HG02678 (cell line): ENCODE results near the gene EVL.

ENCODE experiments used
- ATAC-seq: cut with Tn5 transposase; IDR thresholded peaks from one replicate; pipeline ENCODE4 v1.9.1; 2021; ENCODE audit warnings: mild to moderate bottlenecking, moderate library complexity; ENCODE audit not compliant: unreplicated experiment

Gene EVL

DNA sequence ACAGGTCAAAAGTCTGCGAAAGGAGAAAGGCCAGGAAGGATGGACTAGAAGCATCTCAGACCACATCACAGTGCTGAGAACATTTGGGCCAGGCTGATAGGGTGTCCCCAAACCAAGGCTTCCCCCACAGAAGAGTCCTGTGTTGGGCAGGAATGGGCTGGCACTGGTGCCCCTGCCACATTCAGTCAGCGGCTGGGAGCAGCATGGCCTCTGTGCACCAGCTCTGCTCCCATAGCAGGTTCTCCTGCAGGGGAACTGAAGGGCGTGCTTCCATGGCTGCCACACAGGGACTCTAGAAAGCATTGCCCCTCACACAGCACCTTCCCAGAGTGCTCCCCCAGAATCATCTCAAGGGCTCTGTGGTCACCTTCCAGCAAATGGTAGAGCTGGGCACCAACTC is 17.5 kb downstream of the EVL start:
- ATAC-seq, result no peak

DNA sequence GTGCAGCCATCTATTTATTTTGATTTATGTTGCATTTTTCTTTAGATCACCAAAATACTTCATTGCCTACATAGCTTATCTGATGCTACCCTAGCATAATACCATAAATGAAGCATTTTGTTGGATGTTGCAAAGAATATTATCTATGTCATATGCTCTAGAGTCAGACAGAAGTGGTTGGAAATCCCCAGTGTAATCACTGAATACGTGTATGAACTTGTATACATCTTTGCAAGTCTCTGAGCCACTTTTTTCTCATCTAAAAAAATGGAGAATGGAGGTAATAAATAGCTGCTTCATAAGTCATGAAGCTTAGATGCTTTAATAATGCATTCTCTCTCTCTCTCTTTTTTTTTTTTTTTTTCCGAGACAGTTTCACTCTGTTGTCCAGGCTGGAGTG is 18.5 kb downstream of the EVL start:
- ATAC-seq, result no peak

DNA sequence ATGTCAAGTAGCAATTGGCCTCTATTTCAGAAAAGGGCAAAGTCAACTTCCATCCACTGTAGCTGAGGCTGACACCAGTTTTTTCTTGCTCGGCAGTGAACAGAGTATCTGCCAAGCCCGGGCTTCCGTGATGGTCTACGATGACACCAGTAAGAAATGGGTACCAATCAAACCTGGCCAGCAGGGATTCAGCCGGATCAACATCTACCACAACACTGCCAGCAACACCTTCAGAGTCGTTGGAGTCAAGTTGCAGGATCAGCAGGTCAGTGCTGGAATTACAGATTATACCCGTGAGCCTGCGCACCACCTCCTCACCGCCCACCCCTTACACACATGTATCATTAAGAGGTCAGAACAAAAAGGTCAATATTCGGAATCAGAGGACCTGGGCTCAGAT is 19.4 kb downstream of the EVL start:
- ATAC-seq, result no peak

DNA sequence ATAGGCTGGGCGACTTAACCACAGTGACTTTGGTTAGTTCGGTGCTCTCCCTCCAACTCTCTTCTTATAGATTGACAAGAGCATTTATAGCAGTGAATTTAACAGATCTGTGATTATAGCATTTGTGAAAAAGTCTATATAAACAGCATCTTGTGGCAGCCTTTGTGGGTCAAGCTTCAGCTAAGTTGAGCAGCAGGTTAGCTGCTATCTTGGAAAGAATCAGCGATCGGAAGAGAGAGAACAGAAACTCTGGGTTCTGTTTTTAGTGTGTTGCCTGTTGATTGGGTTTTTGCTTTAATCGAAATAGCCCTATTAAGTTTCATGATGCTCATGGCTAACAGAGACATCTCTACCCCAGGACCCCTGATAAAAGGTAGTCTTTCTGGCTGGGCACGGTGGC is 20.2 kb downstream of the EVL start:
- ATAC-seq, result no peak

DNA sequence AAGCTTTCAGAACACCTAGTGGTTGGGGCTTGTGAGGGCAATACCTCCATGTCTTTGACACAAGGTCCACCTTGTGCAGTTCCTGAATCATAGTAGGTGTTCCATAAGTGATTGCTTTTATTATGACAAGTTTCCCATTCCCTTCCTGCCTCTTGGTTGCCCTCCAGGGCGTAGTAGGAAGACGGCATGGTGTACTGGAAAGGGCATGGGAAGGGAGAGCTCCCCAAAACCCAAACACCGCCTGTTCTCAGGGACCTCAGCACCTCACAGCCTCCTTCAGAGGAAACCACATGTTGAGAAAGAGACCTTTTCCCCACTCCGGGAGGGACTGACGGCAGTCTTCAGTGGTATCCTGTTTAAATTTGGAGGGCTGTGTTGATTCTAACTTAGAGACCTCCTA is 21.1 kb downstream of the EVL start:
- no peak for ATAC-seq

DNA sequence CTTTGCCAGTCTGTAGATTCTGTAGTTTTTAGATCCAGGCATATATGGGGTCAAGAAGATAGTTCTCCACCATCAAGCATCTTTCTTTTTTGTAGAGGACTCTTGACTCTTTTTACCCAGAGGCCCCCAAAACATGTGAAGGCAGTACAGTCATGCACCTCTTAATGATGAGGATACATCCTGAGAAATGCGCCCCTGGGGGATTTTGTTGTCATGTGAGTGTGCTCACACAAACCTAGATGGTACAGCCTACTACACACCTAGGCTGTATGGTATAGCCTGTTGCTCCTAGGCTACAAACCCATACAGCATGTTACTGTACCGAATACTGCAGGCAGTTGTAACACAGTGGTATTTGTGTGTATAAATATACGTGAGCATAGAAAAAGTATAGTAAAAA is 23.0 kb downstream of the EVL start:
- ATAC-seq, result no peak

DNA sequence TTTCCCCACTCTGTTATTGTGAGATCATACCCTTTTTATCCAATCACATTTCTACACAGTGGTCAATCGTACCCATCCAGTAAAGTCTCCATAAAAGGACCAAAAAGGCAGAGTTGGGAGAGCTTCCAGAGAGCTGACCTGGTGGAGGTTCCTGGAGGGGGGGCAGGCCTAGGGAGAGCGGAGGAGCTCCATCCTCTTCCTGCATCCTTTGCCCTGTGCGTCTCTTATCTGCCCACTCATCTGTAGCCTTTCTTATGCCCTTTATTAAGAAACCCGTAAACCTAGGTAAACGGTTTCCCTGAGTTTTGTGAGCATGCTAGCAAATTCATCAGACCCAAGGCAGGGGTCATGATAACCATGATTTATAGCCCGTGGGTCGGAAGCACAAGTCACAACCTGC is 26.2 kb downstream of the EVL start:
- no peak for ATAC-seq

DNA sequence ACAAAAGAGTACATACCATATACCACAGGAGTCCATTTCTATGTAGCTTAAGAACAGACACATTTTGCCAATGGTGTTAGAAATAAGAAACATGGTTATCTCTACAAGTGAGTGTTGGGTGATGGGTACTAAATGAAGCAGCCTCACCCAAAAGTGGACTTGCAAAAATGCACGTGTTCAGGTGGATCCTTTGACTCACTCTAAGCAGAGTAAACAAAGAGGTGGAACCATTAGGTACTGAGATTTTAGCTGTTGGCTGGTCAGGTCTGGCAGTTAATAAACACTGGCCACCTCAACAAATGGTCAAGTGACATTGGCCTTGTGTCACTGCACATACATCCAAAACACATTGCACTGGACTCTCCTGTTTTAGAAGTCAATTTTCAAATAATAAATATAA is 27.6 kb downstream of the EVL start:
- no peak for ATAC-seq

DNA sequence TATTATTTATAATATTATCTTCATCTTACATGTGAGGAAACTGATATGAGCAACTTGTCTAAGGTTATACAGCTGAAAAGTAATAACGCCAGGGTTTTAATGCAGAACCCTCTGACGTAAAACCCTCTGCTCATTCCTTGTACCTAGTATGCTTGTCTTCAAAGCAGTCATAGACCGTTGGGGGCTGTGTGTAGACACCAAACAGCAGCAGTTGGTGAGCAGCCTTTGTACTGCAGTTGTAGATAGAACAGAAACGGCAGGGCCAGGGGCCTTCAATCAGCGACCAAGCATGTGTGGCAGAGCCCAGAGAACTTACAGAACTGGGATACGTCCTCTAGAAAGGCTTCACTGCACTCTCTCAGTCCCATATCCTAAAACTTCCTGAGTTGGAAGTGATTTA is 28.1 kb downstream of the EVL start:
- no peak for ATAC-seq

DNA sequence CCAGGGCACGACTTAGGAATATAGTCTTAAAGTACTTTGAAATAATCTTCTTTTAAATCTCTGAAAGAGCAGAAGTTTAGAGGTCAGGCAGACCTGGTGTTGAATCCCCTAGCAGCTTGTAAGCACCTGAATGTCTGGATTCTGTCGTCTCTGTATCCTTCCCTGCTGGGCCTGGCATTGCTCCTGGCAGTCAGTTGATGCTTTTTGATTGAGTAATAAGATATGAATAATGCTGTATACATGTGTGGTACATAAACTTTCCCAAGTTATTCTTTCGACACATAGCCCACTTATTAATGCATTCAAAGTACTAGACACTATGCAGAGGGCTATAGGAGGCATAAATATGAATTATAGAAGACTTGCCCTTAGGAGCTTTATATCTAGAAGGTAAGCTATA is 31.4 kb downstream of the EVL start:
- ATAC-seq, result no peak

DNA sequence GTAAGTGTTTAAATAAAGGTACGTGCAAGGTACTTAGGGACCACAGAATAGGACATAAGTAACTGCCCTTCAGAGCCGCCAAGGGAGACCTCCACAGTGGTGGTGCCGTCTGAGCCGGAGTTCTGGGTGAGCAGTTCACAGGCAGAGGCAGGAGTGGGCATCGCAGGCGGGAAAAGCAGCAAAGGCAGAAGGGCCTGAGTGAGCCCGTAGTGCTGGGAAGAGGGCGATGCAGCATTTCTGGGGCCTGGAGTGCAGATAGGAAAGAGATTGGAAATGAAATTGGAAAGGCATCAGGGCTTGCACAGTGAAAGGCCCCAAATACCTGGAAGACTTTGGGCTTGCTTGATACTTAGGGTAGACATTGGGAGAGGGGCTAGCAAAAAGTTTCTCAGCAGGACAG is 32.9 kb downstream of the EVL start:
- ATAC-seq, result no peak

DNA sequence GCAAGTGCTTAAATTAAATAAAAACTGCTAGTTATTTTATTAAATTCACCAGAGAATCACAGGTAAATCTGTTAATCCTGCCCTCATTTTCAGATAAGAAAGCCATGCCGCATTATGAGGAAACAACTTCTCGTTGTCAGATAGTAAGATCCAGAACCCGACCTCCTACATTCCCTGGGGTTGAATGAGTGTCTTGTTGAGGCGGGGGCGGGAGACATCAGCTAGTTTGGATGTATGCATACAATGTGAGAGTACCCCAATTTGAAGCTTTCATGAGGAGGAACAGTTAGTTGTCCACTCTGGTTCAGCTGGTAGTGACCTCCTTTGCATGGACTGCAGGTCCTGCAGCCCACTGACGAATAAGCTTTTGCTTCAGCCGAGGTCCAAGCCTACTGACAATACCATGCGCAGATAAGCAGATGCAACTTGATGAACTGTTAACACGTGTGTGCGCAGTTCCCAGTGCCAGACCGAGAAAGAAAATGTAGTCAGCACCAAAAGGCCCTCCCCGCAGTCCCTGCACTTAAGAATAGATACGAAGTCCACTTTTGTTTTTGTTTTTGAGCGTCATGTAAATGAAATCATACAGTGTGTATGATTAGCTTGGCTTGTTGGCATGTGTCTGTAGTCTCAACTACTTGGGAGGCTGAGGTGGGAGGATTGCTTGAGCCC is 34.9 kb downstream of the EVL start:
- no peak for ATAC-seq

DNA sequence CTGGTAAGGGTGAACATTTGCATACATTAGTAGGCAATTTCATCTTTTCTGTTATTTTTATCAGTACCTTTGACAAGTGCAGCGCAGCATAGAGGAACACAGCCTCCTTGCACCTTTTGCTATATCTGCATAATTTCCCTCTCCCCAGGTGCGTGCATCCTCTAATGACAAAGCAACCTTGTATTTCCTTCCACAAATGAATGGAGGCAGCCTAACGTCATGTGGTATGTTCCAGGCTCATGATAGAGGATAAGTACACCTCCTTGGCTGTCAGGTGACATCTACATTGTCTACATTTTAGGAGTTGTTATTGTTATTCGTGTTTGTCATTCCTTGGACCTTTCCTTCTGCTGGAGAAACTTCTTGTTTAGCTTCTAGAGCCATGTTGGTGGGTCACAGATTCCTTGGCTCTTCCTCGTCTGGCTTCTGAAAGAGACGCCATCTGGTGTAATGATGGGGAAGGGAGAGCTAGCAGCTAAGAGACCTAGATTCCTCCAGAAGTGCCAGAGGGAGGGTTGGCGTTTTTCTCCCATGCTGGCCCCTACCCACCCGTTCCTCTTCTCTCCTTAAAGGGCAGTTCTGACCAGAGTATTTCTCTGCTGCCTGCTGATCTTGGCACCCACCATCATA is 37.0 kb downstream of the EVL start:
- ATAC-seq, result no peak

DNA sequence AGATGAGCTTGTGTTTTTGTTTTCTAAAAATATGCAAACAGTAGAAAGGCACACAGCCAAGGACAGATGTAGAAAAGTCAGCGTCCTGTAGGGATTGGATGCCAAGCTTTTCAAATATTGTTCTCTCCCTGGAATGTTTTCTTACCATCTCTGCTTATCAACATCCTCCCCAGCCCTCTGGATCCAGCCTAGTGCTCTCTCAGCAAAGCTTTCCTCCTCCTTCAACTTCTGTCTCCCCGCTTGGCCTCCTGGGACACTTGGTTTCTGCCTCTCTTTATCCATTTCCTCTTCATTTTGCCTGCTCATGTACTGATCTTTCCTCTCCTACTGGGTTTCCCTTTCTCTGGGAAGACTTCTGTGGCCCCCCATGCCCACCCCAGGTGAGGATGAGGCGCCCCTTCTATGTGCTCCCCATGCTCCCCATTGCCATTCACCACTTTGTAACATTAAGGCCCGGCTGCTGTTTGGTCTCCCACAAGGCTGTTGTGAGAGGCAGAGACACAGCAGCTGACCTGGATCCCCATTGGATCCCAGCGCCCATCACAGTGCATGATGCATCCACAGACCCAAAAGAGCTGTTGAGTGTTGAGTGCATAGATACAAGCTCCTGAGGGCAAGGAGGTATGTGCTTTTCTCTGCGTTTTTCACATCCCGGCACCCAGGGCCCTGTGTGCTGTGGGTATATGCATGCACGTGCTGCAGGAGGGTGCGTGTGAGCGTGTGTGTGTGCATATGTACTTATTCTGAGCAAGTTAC is 38.2 kb downstream of the EVL start:
- ATAC-seq, result no peak

DNA sequence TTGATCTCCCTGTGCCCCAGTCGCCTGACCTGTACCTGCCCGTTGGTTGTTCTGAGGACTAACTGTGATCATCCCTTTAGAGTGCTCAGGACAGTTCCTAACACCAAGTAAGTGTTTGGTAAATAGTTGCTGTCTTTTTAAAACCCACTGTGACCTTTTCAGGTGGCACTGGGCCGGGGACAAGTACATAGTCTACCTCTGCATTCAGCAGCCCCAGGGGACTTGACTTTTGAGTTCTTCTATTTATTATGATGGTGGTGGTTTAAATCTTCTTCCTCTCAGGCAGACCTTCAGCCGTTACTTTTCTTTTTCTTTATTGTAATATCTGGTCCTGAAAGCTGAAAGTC is 38.8 kb downstream of the EVL start:
- ATAC-seq, result no peak

DNA sequence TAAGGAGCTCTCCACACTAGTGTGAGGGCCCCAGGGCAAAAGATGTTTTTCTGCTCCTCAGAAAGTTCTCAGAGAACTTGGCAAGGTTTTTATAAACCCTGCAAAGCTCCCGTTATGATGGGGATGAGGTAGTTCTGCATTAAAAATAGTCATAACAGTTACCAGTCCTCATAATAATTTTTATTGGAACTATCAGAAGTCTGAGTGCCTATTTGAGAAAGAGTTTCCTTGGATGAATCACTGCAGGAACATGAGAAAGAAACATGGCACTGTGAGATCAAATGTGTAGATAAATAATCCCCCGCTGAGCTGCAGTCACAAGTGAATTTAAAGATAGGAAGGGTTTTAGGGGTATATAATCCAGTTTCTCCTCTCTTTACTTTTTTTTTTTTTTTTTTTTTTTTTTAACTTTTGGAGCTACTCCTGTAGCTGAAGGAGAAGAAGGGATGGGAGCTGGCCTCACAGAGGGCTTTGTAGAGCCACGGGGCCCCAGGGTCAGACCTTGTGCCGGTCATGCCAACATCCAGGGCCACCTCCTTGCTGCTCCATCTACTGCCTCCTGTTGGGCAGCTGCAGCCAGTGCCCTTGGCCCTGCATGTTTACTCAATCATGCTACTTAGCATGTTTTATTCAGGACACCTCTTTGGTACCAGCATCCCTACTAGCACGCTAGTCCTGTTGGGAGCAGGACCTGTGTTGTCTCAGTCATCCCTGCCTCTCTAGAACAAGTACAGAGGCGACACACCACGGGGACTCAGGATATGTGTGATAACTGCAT is 39.5 kb downstream of the EVL start:
- no peak for ATAC-seq

DNA sequence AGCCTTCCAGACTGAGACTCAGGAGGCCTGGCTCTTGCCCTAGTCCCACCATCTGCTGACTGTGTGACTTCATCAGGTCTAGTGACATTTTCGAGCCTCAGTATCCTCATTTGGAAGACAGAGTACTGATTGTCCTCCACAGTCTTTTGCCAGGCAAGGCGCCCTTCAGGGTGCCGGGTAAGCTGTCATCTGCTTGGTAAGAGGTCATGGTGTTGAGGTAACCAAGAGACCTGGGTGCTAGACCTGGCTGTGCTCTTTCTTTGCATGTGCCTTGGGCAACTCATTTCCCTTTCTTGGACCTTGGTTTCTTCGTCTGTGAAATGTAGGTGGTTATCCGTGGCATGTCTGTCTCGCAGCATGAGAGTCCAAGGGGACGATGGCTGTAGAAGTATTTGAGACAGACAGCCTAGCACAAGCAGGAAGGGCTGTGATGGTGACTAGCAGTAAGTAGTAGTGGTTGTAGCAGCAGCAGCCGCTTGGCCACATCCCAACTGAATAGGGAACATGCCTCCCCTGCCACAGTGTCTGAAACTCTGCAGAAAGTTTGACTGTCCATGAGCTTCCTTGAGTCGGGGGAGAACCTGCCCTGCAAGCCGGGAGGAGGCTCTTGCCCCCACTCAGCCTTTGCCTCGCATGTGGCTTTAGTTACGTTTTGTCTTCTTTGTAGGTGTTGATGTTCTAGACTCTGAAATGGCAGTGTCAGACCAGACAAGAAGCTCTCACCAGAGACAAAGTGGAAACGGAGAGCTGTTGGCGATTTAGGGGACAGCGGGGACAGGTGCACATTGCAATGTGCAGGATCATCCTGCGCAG is 40.3 kb downstream of the EVL start:
- no peak for ATAC-seq

DNA sequence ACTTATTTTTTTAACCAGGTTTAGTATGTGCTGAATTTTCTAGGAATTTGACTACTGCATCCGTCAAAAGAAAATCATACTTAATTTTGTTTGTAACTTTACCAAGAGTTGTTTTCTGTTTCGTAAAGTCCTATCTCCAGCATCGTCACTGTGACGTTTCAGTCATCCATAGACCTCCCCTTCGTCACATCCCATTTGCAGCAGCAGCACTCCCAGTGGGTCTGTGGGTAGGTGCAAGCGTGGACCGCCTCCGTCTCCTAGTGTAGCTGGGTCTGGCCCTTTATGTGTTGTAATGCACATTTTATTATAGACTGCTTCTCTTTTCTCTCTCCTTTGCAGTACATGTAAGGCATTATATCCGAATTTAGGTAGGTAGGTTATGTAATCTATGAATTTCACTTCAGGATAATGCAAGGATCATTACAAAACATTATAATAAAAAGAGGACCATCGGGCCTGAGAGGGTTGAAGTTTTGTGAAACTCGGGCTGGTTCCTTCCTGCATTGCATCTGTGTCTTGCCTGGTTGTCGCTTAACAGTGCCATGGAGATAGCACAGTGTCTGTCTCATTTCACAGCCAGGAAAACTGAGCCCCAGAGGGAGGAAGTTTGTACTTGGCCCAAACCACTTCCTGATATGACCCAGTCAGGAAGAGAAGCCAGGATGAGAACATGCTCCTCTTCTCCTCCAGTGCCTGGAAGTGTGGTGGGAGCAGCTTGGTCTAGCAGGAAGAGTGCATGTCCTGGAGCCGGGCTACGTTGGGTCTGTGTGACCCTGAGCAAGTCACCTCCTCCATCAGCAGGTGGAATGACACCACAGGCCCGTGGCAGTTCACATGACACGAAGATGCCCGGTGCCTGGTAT is 41.3 kb downstream of the EVL start:
- ATAC-seq, result no peak

DNA sequence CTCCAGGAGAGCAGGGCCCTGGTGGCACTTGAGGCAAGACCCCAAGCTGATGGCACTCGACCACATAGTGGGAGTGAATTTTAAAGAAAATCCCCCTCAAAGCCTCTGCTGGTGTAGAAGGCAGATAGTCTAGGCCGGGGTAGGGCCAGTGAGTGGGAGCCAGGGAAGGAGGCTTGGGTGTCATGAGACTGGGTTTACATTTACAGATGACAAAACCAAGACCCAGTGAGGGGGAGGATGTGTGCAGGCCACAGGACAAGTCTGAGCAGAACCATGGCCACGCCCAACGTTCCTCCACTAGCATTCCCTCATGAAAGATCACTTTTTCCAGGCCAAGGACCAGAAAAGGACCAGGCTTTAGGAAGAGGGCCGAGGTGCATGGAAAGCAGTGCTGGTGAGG is 42.0 kb downstream of the EVL start:
- ATAC-seq, result no peak
